Chondrocyte (in vitro differentiated cells): ENCODE data around the gene MTA3. TPM values are rescaled to one million over a fixed set of nuclear protein-coding genes. Genes with fewer than 3 reads are reported as not detected.

Experiments used
- DNase-seq: peaks from one replicate; pipeline ENCODE4 v3.0.0; 2021; ENCODE audit warnings: mixed read lengths, low spot score
- H3K27ac Mint-ChIP-seq: one replicate; pipeline ENCODE4 v1.8.0; 2021; ENCODE audit warnings: mild to moderate bottlenecking, moderate library complexity, mixed read lengths; ENCODE audit not compliant: unreplicated experiment
- H3K27me3 Mint-ChIP-seq: 2 replicates; pipeline ENCODE4 v1.8.0; 2021; ENCODE audit warnings: low read depth, mixed read lengths
- H3K36me3 Mint-ChIP-seq: 2 replicates; pipeline ENCODE4 v1.8.0; 2021; ENCODE audit warnings: low read depth, mixed read lengths
- H3K4me1 Mint-ChIP-seq: 2 replicates; pipeline ENCODE4 v1.8.0; 2021; ENCODE audit warnings: low read depth, mild to moderate bottlenecking, mixed read lengths
- H3K4me3 Mint-ChIP-seq: one replicate; pipeline ENCODE4 v1.8.0; 2021; ENCODE audit warnings: mild to moderate bottlenecking, moderate library complexity, mixed read lengths; ENCODE audit not compliant: unreplicated experiment
- H3K9me3 Mint-ChIP-seq: 2 replicates; pipeline ENCODE4 v1.8.0; 2021; ENCODE audit warnings: low read depth, mixed read lengths
- CTCF ChIP-seq: fragments of 200-600 bp; sonication (generic); IDR thresholded peaks from 2 replicates; pipeline ENCODE4 v1.5.0; 2021; ENCODE audit warnings: antibody characterized with exemption, mild to moderate bottlenecking, moderate library complexity
- total RNA-seq: library from RNA; stranded (reverse); gene quantifications from 3 replicates; pipeline ENCODE4 v1.2.1, GENCODE V29; 2021

MTA3 gene
- total RNA-seq, 1 donor from 2014 or later, result 39.3 TPM

GRCh38 chr2:42708179-42708578 is 139.7 kb downstream of the MTA3 start:
- H3K9me3 Mint-ChIP-seq, result no peaks in the 10 kb centered on the region
- peaks cover 10% of the 10 kb centered on the region for H3K36me3 Mint-ChIP-seq
- no peak overlapping the region for H3K27ac Mint-ChIP-seq
- DNase-seq, result no peak
- no peaks in the 10 kb centered on the region for H3K27me3 Mint-ChIP-seq
- no peaks in the 10 kb centered on the region for H3K4me1 Mint-ChIP-seq
- TF ChIP-seq CTCF, result no peak
- H3K4me3 Mint-ChIP-seq, result no peak overlapping the region

GRCh38 chr2:42711896-42712295 is 143.5 kb downstream of the MTA3 start:
- Mint-ChIP-seq H3K4me1 (no peaks in the 10 kb centered on the region), H3K27me3 (no peaks in the 10 kb centered on the region), H3K9me3 (no peaks in the 10 kb centered on the region), H3K27ac (no peak overlapping the region), H3K36me3 (peaks cover 9% of the 10 kb centered on the region), H3K4me3 (no peak overlapping the region)
- DNase-seq, result no peak
- no peak for TF ChIP-seq CTCF

DNA sequence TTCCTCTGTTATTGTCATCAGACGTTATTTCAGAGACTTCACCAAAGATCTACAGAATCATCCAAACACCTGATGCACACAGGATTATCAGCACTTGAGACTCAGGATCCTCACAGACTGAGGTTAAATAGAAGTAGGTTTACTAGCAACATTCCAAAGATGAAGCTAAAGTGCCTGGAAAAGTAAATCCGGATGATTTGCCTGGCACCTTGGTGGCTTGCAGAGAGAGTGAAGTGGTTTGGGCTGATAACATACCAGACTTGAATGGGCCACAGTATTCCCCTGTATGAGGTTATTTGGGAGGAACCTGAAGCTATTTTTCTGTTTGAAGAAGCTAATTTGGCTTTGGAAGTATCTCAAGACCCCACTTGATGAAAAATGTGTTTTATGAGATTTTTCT is 144.5 kb downstream of the MTA3 start:
- Mint-ChIP-seq H3K27ac (no peak overlapping the region), H3K36me3 (peaks cover 8% of the 10 kb centered on the region), H3K27me3 (no peaks in the 10 kb centered on the region), H3K9me3 (no peaks in the 10 kb centered on the region), H3K4me3 (no peak overlapping the region), H3K4me1 (no peaks in the 10 kb centered on the region)
- DNase-seq, result no peak
- TF ChIP-seq CTCF, result no peak

- H3K27ac Mint-ChIP-seq, result no peak overlapping the region
- no peak for DNase-seq
- H3K4me3 Mint-ChIP-seq, result no peak overlapping the region
- H3K27me3 Mint-ChIP-seq, result no peaks in the 10 kb centered on the region
- H3K9me3 Mint-ChIP-seq, result no peaks in the 10 kb centered on the region
- no peak for TF ChIP-seq CTCF
- peaks cover 3% of the 10 kb centered on the region for H3K36me3 Mint-ChIP-seq
- H3K4me1 Mint-ChIP-seq, result no peaks in the 10 kb centered on the region
Observed at GRCh38 chr2:42713920-42714319, 145.5 kb downstream of the MTA3 start.

GRCh38 chr2:42714686-42715085 is 146.3 kb downstream of the MTA3 start:
- Mint-ChIP-seq H3K4me1 (no peaks in the 10 kb centered on the region), H3K9me3 (no peaks in the 10 kb centered on the region), H3K4me3 (no peak overlapping the region), H3K36me3 (peaks cover 1% of the 10 kb centered on the region), H3K27me3 (no peaks in the 10 kb centered on the region), H3K27ac (no peak overlapping the region)
- TF ChIP-seq CTCF, result no peak
- DNase-seq, result no peak
